ENCODE data around the gene PCDHGA5. TPM values are rescaled to one million over a fixed set of nuclear protein-coding genes. Genes with fewer than 3 reads are reported as not detected.
"Not testable (repeated sequence)": the region's sequence is repeated elsewhere in the genome, so short reads cannot be mapped to it uniquely, and the experiment has no call there.

Gene PCDHGA5
- total RNA-seq, 6 donors from 2014 or later: 0.97 to 7.3 (median 2.0) TPM

DNA sequence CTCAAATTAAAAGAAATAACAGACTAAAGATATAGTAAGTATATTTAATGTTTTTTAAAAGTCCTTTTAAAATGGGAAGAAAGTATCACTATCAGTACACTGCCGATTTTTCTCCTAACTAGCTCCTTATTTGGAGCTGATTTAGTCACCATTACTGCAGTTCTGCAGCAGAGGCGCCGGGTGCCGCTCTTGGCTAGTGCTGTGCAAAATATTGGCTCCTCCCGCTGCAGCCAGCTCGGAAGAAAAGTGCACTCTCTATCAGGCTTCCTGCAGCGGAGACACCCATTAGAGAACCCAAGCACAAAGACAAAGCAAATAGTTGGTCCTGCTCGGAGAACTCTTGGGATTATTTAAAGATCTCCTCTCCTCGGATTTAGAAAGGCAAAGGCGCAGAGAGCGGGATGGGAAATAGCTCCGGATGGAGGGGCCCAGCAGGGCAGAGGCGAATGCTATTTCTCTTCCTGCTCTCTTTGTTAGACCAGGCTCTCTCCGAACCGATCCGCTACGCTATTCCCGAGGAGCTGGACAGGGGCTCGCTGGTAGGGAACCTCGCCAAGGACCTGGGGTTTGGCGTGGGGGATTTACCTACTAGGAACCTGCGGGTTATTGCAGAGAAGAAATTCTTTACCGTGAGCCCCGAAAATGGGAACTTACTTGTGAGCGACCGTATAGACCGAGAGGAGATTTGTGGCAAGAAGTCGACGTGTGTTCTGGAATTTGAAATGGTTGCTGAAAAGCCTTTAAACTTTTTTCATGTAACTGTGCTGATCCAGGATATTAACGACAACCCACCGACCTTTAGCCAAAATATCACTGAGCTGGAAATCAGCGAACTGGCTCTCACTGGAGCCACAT lies 6.3 kb downstream of the PCDHGA5 start, which contains the start of gene PCDHGB3:
Gene PCDHGB3, plus strand, starts transcription at position 249 of the 855 bp plus-strand sequence. Its CDS starts 153 bp downstream, at position 402.
- DNase-seq: peak in 1 of 2 donors; percentile 13
- ATAC-seq (ENCODE audit: low FRiP score in 2 of 2): peak in 1 of 2 donors; percentile 48
- H3K4me3 ChIP-seq: peak within 1 kb of the TSS in 2 of 4 donors; percentile 21 to 34

GRCh38 chr5:141371572-141372475 lies 7.9 kb downstream of the PCDHGA5 start:
- Histone ChIP-seq H3K4me1 (no peaks in the 10 kb centered on the region), H3K36me3 (no peaks in the 10 kb centered on the region), H3K4me3 (no peak overlapping the region), H3K9me3 (peaks cover 55 to 89% (median 79%) of the 10 kb centered on the region in 4 donors), H3K27me3 (peaks cover 0 to 3% (median 0%) of the 10 kb centered on the region in 4 donors), H3K27ac (no peak overlapping the region)
- ATAC-seq (ENCODE audit: low FRiP score in 2 of 2) (no peak), DNase-seq (peak in 1 of 2 donors; percentile 73)
- WGBS, 2 donors: 33 to 36% methylated on average over 32 to 50 of the region's 69 CpGs
- TF ChIP-seq POLR2AphosphoS5 (IDR thresholded peaks at IDR 0.05) (no peak), EP300 (IDR thresholded peaks at IDR 0.05) (no peak), CTCF (IDR thresholded peaks at IDR 0.05) (no peak), POLR2A (IDR thresholded peaks at IDR 0.05) (no peak)

More for the DNA sequence above, 6.3 kb downstream of the PCDHGA5 start, which contains the start of gene PCDHGB3:
- Histone ChIP-seq H3K27ac (no peak within 1 kb of the TSS), H3K9me3 (peaks cover 65 to 89% (median 83%) of the 10 kb centered on the region in 4 donors), H3K36me3 (no peaks in the 10 kb centered on the region), H3K27me3 (peaks cover 0 to 3% (median 0%) of the 10 kb centered on the region in 4 donors), H3K4me1 (no peaks in the 10 kb centered on the region)
- WGBS, 2 donors: 19 to 28% methylated on average over 24 to 32 of the region's 32 CpGs
- TF ChIP-seq CTCF (IDR thresholded peaks at IDR 0.05) (peak in 1 of 6 experiments; percentile 23), POLR2A (IDR thresholded peaks at IDR 0.05) (no peak)

DNA sequence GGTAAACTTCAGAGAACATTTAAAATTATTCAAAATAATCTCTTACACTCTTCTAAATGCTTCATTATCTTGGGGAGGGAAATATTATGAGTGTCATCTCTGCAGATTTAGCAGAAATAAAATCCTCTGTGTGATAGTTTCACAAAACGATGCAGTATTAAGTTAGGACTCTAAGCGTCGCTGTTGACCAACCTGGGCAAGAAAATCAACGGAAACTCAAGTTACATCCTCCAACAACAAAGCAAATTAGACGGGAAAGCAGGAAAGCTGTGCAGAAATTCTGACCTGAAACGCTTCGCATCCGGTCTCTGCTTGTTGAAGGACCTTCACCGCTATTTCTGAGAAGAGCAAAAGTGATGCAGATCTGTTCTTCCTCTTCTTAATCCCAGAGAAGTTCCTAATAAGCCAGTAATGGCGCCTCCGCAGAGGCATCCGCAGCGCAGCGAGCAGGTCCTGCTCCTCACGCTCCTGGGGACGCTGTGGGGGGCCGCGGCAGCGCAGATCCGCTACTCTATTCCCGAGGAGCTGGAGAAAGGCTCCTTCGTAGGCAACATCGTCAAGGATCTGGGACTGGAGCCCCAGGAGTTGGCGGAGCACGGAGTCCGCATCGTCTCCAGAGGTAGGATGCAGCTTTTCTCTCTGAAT lies 9.8 kb downstream of the PCDHGA5 start, which contains the start of gene PCDHGA6:
Gene PCDHGA6, plus strand, starts transcription at position 219 of the 645 bp plus-strand sequence. Its CDS starts 193 bp downstream, at position 412.
- DNase-seq (peak in 1 of 2 donors; percentile 59), ATAC-seq (ENCODE audit: low FRiP score in 2 of 2) (no peak)
- Histone ChIP-seq H3K27ac (no peak within 1 kb of the TSS), H3K4me3 (peak within 1 kb of the TSS in 3 of 4 donors; percentile 7 to 33 (median 7)), H3K9me3 (peaks cover 68 to 89% (median 83%) of the 10 kb centered on the region in 4 donors), H3K4me1 (no peaks in the 10 kb centered on the region), H3K36me3 (no peaks in the 10 kb centered on the region), H3K27me3 (no peaks in the 10 kb centered on the region)
- WGBS, 2 donors: 13 to 21% methylated on average over 22 to 27 of the region's 27 CpGs
- TF ChIP-seq POLR2A (IDR thresholded peaks at IDR 0.05) (no peak), CTCF (IDR thresholded peaks at IDR 0.05) (peak in 2 of 6 experiments; percentile 10 to 25)

DNA sequence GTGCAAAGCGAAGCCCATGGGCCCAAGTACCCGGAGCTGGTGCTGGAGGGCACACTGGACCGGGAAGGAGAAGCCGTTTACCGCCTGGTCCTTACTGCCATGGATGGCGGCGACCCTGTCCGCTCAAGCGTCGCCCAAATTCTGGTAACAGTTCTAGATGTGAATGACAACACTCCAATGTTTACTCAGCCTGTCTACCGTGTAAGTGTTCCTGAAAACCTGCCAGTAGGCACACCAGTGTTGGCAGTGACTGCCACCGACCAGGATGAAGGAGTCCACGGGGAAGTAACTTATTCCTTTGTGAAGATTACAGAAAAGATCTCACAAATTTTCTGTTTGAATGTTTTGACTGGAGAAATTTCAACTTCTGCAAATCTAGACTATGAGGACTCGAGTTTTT lies 10.7 kb downstream of the PCDHGA5 start:
- DNase-seq: peak in 1 of 2 donors; percentile 32
- no peak overlapping the region for H3K4me3 ChIP-seq
- no peak overlapping the region for H3K27ac ChIP-seq
- no peaks in the 10 kb centered on the region for H3K36me3 ChIP-seq
- no peak for ATAC-seq (ENCODE audit: low FRiP score in 2 of 2)
- H3K4me1 ChIP-seq: no peaks in the 10 kb centered on the region
- WGBS, 2 donors: 57 to 65% methylated on average over 6 to 14 of the region's 14 CpGs
- TF ChIP-seq CTCF (IDR thresholded peaks at IDR 0.05): no peak
- no peak for TF ChIP-seq POLR2A (IDR thresholded peaks at IDR 0.05)
- TF ChIP-seq EP300 (IDR thresholded peaks at IDR 0.05): no peak
- TF ChIP-seq POLR2AphosphoS5 (IDR thresholded peaks at IDR 0.05): no peak
- H3K9me3 ChIP-seq: peaks cover 68 to 83% (median 82%) of the 10 kb centered on the region in 4 donors
- H3K27me3 ChIP-seq: no peaks in the 10 kb centered on the region

GRCh38 chr5:141375444-141376155 lies 11.6 kb downstream of the PCDHGA5 start:
- ATAC-seq (ENCODE audit: low FRiP score in 2 of 2): peak in 1 of 2 donors; percentile 11
- DNase-seq: peak in 1 of 2 donors; percentile 53
- not testable (repeated sequence) for H3K4me3 ChIP-seq, H3K4me1 ChIP-seq, H3K27me3 ChIP-seq, H3K27ac ChIP-seq, H3K36me3 ChIP-seq
- WGBS, 2 donors: 42 to 47% methylated on average over 10 to 19 of the region's 48 CpGs
- peaks cover 65 to 78% (median 74%) of the 10 kb centered on the region in 4 donors for H3K9me3 ChIP-seq

Data from upper lobe of left lung (tissue), 6 donors.